GM23338 (cell line): ENCODE measurements around the gene FARSB.

ENCODE experiments used
- CTCF ChIP-seq, 2 experiments: fragments of 200-600 bp in 1 of 2; sonication (generic) in 1 of 2; conservative IDR thresholded peaks; 2 replicates each; pipeline versions ENCODE4 v1.5.1 to v1.6.1; 2016 to 2017; ENCODE audit warnings: antibody characterized with exemption in 2 of 2, low read depth in 2 of 2, mild to moderate bottlenecking in 2 of 2, moderate library complexity in 1 of 2
- EZH2 ChIP-seq: fragments of 200-600 bp; sonication (generic); IDR thresholded peaks from one replicate; pipeline ENCODE4 v1.8.0; 2017; ENCODE audit warnings: antibody characterized with exemption, mild to moderate bottlenecking, low read depth; ENCODE audit not compliant: unreplicated experiment
- POLR2AphosphoS5 ChIP-seq: IDR thresholded peaks from 2 replicates; pipeline ENCODE4 v1.6.1; 2016; ENCODE audit warnings: antibody characterized with exemption, low read depth
- REST ChIP-seq: IDR thresholded peaks from one replicate; pipeline ENCODE4 v1.6.1; 2018; ENCODE audit warnings: antibody characterized with exemption; ENCODE audit not compliant: unreplicated experiment

- TF ChIP-seq CTCF (conservative IDR thresholded peaks at IDR 0.05; ENCODE audit: low read depth in 2 of 2): no peak
- TF ChIP-seq EZH2: no peak
- no peak for TF ChIP-seq REST
- TF ChIP-seq POLR2AphosphoS5: no peak
Measured at GRCh38 chr2:222669353-222669752, 13.5 kb upstream of the FARSB start.
